Psoas muscle (tissue), 8 donors: ENCODE results near the gene HSH2D. TPM values are rescaled to one million over a fixed set of nuclear protein-coding genes. Genes with fewer than 3 reads are reported as not detected.
A peak's percentile ranks its signal among the peaks of the same experiment; 100 is the strongest.

ENCODE experiments used
- ATAC-seq, 4 donors: fragments of 200-7000 bp; cut with Tn5 transposase; one replicate each; pipeline ENCODE4 v1.9.1; 2020; ENCODE audit warnings: moderate library complexity in 3 of 4, mild to moderate bottlenecking in 2 of 4
- DNase-seq, 2 donors: peaks; one replicate each; pipeline ENCODE4 v3.0.0-alpha.2; 2020
- H3K27ac ChIP-seq: fragments of 200-600 bp; one replicate; pipeline ENCODE4 v1.8.0; 2022
- H3K27me3 ChIP-seq, 3 donors: fragments of 200-600 bp in 1 of 3; one replicate each; pipeline versions ENCODE4 v1.6.1 to v1.8.0; 2013 to 2022; ENCODE audit warnings: low read length in 2 of 3, mild to moderate bottlenecking in 2 of 3, moderate library complexity in 1 of 3; ENCODE audit not compliant: insufficient read depth in 3 of 3
- H3K36me3 ChIP-seq, 2 donors: fragments of 200-600 bp in 1 of 2; one replicate each; pipeline versions ENCODE4 v1.6.1 to v1.8.0; 2013 to 2022; ENCODE audit warnings: low read depth in 1 of 2, mild to moderate bottlenecking in 1 of 2, moderate library complexity in 1 of 2; ENCODE audit not compliant: insufficient read depth in 1 of 2
- H3K4me1 ChIP-seq: fragments of 200-600 bp; one replicate; pipeline ENCODE4 v1.8.0; 2022
- H3K4me3 ChIP-seq: fragments of 200-600 bp; one replicate; pipeline ENCODE4 v1.8.0; 2022; ENCODE audit warnings: mild to moderate bottlenecking
- H3K9me3 ChIP-seq: fragments of 200-600 bp; one replicate; pipeline ENCODE4 v1.8.0; 2022
- CTCF ChIP-seq: fragments of 200-600 bp; IDR thresholded peaks from one replicate; pipeline ENCODE4 v1.8.0; 2022; ENCODE audit warnings: antibody characterized with exemption
- WGBS, 3 donors: extraction: QIAGEN DNeasy Blood & Tissue Kit; methylation state at CpG; one replicate each; pipeline versions ENCODE4 v1.1.6 to v1.1.7; 2013; 5-methylcytosine and 5-hydroxymethylcytosine counted together
- intact Hi-C, 2 donors: fragments of 100-400 bp; cut with DNase I; formaldehyde crosslinking; loops; one replicate each; pipeline versions ENCODE4 v1.11.0 to v1.14.2; 2022
- long read RNA-seq, 2 donors: library from polyadenylated mRNA; unstranded; transcript quantifications; one replicate each; pipeline ENCODE4 v2.0.0, GENCODE V29; 2021
- polyA plus RNA-seq, 3 donors: library from polyadenylated mRNA; stranded (reverse); fragments of 200-250 nt; gene quantifications; one replicate each; pipeline ENCODE4 v1.2.3, GENCODE V29; 2013
- total RNA-seq, 4 donors: library from RNA; stranded (reverse); fragmentation: NEBNext Ultra II Directional in 2 of 4; extraction: Animal tissue kit (Norgen Biotek cat#: 25700) in 2 of 4; gene quantifications; one replicate each; pipeline versions ENCODE4 v1.2.1 to v1.2.4, GENCODE V29; 2021 to 2023
- donor health status: healthy with polysubstance abuse.
- donor health status: DM: no; HTN: no; CAD: no; lungs with moderate emphysema.
- donor health status: Bipolar disorder and iron deficiency.
- donor health status: healthy.
- donor health status: DM: yes; HTN: yes; CAD: no.
- donor health status: DM: no; HTN: no; CAD: no.
- donor health status: DM: no; HTN: no; CAD: no.
- donor health status: DM: yes; HTN: yes; CAD: no.

The HSH2D gene
- total RNA-seq: under 1 TPM in 3 of 4 donors, not detected in 1; 0.12 to 0.30 (median 0.17) TPM
- polyA plus RNA-seq: under 1 TPM in 2 of 3 donors, not detected in 1; 0.10 to 0.12 TPM
- long read RNA-seq, donor 1: 0 reads
- long read RNA-seq, donor 2: 0 reads

- Histone ChIP-seq H3K4me3 (no peak within 1 kb of the TSS), H3K27ac (no peak within 1 kb of the TSS), H3K36me3 (no peaks in the 10 kb centered on the region), H3K9me3 (no peaks in the 10 kb centered on the region), H3K27me3 (peaks cover 0 to 4% (median 0%) of the 10 kb centered on the region in 3 donors), H3K4me1 (no peaks in the 10 kb centered on the region)
- intact Hi-C loops: no loop called here
- 43 to 47% (median 46%) methylated on average over 13 of the region's 13 CpGs for WGBS, 3 donors
- no peak for TF ChIP-seq CTCF
- ATAC-seq (no peak), DNase-seq (peak; percentile 30 to 66)
Observed at GRCh38 chr19:16143399-16144215, at the start of gene HSH2D. Gene HSH2D, plus strand, starts transcription at chr19:16143685. Its CDS starts 5,066 bp downstream, at chr19:16148751.

- Histone ChIP-seq H3K36me3 (peaks cover 2 to 91% of the 10 kb centered on the region in 2 donors), H3K27me3 (no peaks in the 10 kb centered on the region), H3K27ac (no peak overlapping the region), H3K9me3 (no peaks in the 10 kb centered on the region), H3K4me1 (no peaks in the 10 kb centered on the region), H3K4me3 (no peak overlapping the region)
- intact Hi-C loops: no loop called here
- WGBS, 3 donors: 76 to 84% (median 77%) methylated on average over 10 of the region's 10 CpGs
- no peak for TF ChIP-seq CTCF
- no peak for ATAC-seq
- DNase-seq: no peak
Observed at GRCh38 chr19:16094360-16095070, 49.0 kb upstream of the HSH2D start.

- ATAC-seq (no peak), DNase-seq (no peak)
- Histone ChIP-seq H3K36me3 (peaks cover 2 to 91% of the 10 kb centered on the region in 2 donors), H3K9me3 (no peaks in the 10 kb centered on the region), H3K27me3 (no peaks in the 10 kb centered on the region), H3K27ac (no peak overlapping the region), H3K4me1 (no peaks in the 10 kb centered on the region), H3K4me3 (no peak overlapping the region)
- intact Hi-C loops: no loop called here
- WGBS, 3 donors: 68 to 82% (median 79%) methylated on average over 13 of the region's 13 CpGs
- TF ChIP-seq CTCF: no peak
Observed at GRCh38 chr19:16095071-16095571, 48.4 kb upstream of the HSH2D start.

- WGBS, 3 donors: 85 to 86% (median 85%) methylated on average over 10 of the region's 10 CpGs
- Histone ChIP-seq H3K4me3 (no peak overlapping the region), H3K36me3 (peaks cover 2 to 90% of the 10 kb centered on the region in 2 donors), H3K27ac (no peak overlapping the region), H3K27me3 (no peaks in the 10 kb centered on the region), H3K9me3 (no peaks in the 10 kb centered on the region), H3K4me1 (no peaks in the 10 kb centered on the region)
- DNase-seq (no peak), ATAC-seq (no peak)
- intact Hi-C loops: no loop called here
- no peak for TF ChIP-seq CTCF
Observed at GRCh38 chr19:16096280-16096855, 47.1 kb upstream of the HSH2D start.
